Fibroblast of upper back skin (primary cell): Measurements from ENCODE around the gene PPP1R3G.

Experiments used
- DNase-seq: peaks from one replicate; pipeline ENCODE4 v3.0.0-alpha.2; 2013

Gene PPP1R3G

GRCh38 chr6:5121479-5121878, 36.3 kb downstream of the PPP1R3G start:
- DNase-seq = no peak

- DNase-seq = no peak
These were observed 36.8 kb downstream of the PPP1R3G start for GRCh38 chr6:5121956-5122355.

- no peak for DNase-seq
These were observed 37.5 kb downstream of the PPP1R3G start for GRCh38 chr6:5122504-5123112.

- DNase-seq = no peak
These were observed 38.4 kb downstream of the PPP1R3G start for GRCh38 chr6:5123296-5124143.

DNA sequence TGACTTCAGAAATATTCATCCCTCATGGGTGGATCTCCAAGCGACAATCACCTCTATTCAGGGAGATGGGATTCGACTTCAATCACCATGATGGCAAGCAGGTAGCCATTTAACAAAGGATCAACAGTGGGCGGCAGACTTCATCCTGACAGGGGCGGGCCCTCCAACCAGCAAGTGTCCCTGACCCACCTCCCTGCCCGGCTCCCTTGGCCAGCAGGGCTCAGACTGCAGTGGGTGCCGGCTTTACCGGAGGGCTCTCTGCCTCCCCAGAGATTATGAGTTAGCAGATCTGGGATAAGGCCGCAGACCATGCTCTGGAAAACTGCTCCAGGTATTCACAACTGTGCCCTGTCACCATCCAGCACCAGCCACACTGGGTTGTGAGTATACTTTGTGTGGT, 39.4 kb downstream of the PPP1R3G start:
- no peak for DNase-seq

GRCh38 chr6:5125152-5126006, 40.2 kb downstream of the PPP1R3G start:
- DNase-seq = peak; percentile 71

GRCh38 chr6:5126214-5126613, 41.1 kb downstream of the PPP1R3G start:
- DNase-seq = peak; percentile 77

DNA sequence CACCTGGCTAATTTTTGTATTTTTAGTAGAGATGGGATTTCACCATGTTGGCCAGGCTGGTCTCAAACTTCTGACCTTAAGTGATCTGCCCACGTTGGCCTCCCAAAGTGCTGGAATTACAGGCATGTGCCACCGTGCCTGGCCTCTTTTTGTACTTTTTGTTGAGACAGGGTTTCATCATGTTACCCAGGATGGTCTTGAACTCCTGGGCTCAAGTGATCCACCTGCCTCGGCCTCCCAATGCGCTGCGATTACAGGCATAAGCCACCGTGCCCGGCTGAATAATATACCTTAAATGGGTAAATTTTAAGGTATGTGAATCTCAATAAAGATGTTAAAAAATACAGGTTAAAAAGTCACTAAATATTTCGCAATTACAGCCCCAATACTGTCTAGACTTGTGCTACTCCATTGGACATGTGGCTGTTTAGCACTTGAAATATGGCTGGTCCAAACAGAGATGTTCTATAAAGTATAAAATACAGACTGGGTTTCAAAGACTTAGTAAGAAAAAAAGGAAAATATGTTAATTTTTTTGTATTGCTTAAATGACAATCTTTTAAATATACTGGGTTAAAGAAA, 42.1 kb downstream of the PPP1R3G start:
- DNase-seq = no peak

GRCh38 chr6:5128351-5128750, 43.2 kb downstream of the PPP1R3G start:
- DNase-seq = no peak

DNA sequence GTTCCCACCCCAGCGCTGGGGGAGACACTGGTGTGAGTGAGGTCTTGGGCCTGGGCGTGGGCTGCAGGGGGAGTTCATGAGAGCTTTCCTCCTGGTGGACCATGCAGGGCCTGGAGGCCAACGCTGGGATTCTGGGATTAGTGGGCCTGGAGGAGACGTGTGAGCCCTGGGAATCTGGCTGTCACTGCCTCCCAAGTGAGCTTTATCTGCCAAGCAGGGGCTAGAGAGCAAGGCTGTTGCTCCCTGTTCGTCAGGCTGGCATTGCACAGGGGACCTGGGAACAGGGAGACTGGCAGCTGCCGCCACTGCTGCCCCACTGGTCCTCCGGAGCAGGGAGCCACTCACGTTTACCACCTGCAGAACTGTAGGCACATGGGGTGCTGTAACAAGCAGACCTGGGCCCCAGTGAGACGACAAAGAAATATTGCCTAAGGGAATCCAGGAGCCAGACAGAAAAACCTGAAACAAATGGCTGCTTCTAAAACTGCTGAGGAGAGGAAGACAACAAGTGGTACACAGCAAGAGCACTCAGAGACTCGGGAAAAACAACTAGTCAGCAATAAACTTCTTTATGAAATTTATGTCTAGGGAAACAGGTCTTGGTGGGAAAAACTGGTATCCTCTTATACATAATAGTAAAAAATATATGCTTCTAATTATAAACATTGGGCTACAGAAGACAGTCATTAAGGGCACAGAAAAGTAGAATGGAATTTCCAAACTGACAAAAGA, 45.2 kb downstream of the PPP1R3G start:
- no peak for DNase-seq

DNA sequence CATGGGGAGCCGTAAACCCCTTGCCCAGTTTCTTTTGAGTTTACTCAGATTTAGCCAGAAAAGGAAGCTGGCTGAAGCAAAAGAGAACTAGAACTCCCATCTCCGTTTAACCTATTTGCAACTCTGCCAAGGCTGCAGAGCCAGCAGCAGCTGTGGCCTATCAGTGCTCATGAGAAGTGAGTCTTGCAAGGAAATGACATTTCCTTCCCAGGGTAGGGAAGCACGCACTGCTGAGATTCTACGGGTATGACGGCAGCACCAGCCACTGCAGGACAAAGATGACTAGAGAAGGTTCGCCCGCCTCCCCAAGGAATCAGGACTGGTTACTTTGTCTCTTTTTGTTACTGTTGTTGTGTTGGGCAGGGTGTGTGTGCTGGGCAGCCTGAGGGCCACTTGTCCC, 47.6 kb downstream of the PPP1R3G start:
- peak; percentile 80 for DNase-seq

GRCh38 chr6:5133943-5134342, 48.8 kb downstream of the PPP1R3G start:
- no peak for DNase-seq

- DNase-seq = peak; percentile 37
These were observed 50.7 kb downstream of the PPP1R3G start for GRCh38 chr6:5135788-5136376.

GRCh38 chr6:5136851-5137250, 51.7 kb downstream of the PPP1R3G start:
- no peak for DNase-seq
